Ovary (tissue), 9 donors: ENCODE measurements around the gene CREG2. TPM values are rescaled to one million over a fixed set of nuclear protein-coding genes. Genes with fewer than 3 reads are reported as not detected.

Source experiments
- DNase-seq, 5 donors: peaks; one replicate each; pipeline ENCODE4 v3.0.0-alpha.2; 2019 to 2020
- H3K27ac ChIP-seq, 2 donors: fragments of 200-600 bp; one replicate each; pipeline versions ENCODE4 v1.5.1 to v1.8.0; 2019 to 2022
- H3K27me3 ChIP-seq: fragments of 200-600 bp; one replicate; pipeline ENCODE4 v1.8.0; 2022
- H3K36me3 ChIP-seq: fragments of 200-600 bp; sonication (generic); one replicate; pipeline ENCODE4 v1.5.1; 2019
- H3K4me1 ChIP-seq: one replicate; pipeline ENCODE4 v1.8.1; 2013; ENCODE audit warnings: mild to moderate bottlenecking, moderate library complexity; ENCODE audit not compliant: insufficient read depth
- H3K4me3 ChIP-seq: fragments of 200-600 bp; sonication (generic); one replicate; pipeline ENCODE4 v1.5.1; 2017
- H3K9me3 ChIP-seq, 2 donors: fragments of 200-600 bp in 1 of 2; sonication (generic) in 1 of 2; one replicate each; pipeline versions ENCODE4 v1.5.1 to v1.8.1; 2013 to 2019; ENCODE audit warnings: mild to moderate bottlenecking in 1 of 2, moderate library complexity in 1 of 2
- CTCF ChIP-seq, 3 donors: fragments of 450-650 bp in 2 of 3; fragments of 200-600 bp in 1 of 3; IDR thresholded peaks; one replicate each; pipeline versions ENCODE4 v1.5.1 to v1.8.0; 2016 to 2022; ENCODE audit warnings: antibody characterized with exemption in 3 of 3, mild to moderate bottlenecking in 1 of 3
- EP300 ChIP-seq: sonication (generic); formaldehyde crosslinking; IDR thresholded peaks from one replicate; pipeline ENCODE4 v1.6.1; 2017; ENCODE audit warnings: antibody characterized with exemption
- POLR2A ChIP-seq: fragments of 450-650 bp; IDR thresholded peaks from one replicate; pipeline ENCODE4 v1.6.1; 2017; ENCODE audit warnings: antibody characterized with exemption, mild to moderate bottlenecking, moderate library complexity
- WGBS, 3 donors: extraction: QIAGEN DNeasy Blood & Tissue Kit in 1 of 3; methylation state at CpG; one replicate each; pipeline versions ENCODE4 v1.1.5 to v1.1.7; 2013 to 2017; 5-methylcytosine and 5-hydroxymethylcytosine counted together
- intact Hi-C, 4 donors: fragments of 100-400 bp; cut with DNase I; formaldehyde crosslinking; loops; one replicate each; pipeline versions ENCODE4 v1.11.0 to v1.15.1; 2022 to 2023
- microRNA-seq, 3 donors: library from miRNA; unstranded; fragments of <30 nt; microRNA quantifications; one replicate each; pipeline versions ENCODE4 to v1.2.0, GENCODE V29; 2019 to 2020
- polyA plus RNA-seq, 2 donors: library from polyadenylated mRNA; stranded (reverse); fragments of 200-250 nt in 1 of 2; fragments of 350-450 nt in 1 of 2; fragmentation: Illumina TruSeq in 1 of 2; extraction: RNeasy Lipid Tissue Mini Kit (QIAGEN cat#74804) in 1 of 2; gene quantifications; one replicate each; pipeline ENCODE4 v1.2.3, GENCODE V29; 2013 to 2014
- small RNA-seq: library from RNA; depleted of rRNA; stranded (forward); fragments of <200 nt; gene quantifications from one replicate; pipeline ENCODE3, GENCODE V24; 2016
- total RNA-seq, 7 donors: library from RNA; depleted of rRNA in 2 of 7; stranded (reverse); fragments of >200 nt in 2 of 7; fragmentation: NEBNext Ultra II Directional in 3 of 7; extraction: Animal tissue kit (Norgen Biotek cat#: 25700) in 3 of 7; gene quantifications; one replicate each; pipeline versions ENCODE4 v1.1.0 to v1.2.4, GENCODE V29; 2016 to 2023
- donor health status: DM: no; HTN: no; CAD: no; lungs with moderate emphysema.
- donor health status: DM: no; HTN: no; CAD: no.
- donor health status: Bipolar disorder and iron deficiency.
- donor health status: DM: yes; HTN: yes; CAD: no.
- donor health status: DM: no; HTN: no; CAD: no.
- donor health status: DM: yes; HTN: yes; CAD: no.

The CREG2 gene
- total and polyA plus RNA-seq, 9 donors: 0.04 to 0.57 (median 0.19) TPM; not detected in 1

- H3K27ac ChIP-seq: no peak overlapping the region
- intact Hi-C loops: no loop called here
- no peak overlapping the region for H3K4me3 ChIP-seq
- H3K4me1 ChIP-seq: peaks cover 6% of the 10 kb centered on the region
- DNase-seq: no peak
- WGBS, 3 donors: 45 to 60% (median 49%) methylated on average over 2 of the region's 2 CpGs
- TF ChIP-seq EP300 (no peak), POLR2A (no peak), CTCF (IDR thresholded peaks at IDR 0.05) (no peak)
- H3K27me3 ChIP-seq: no peaks in the 10 kb centered on the region
- H3K9me3 ChIP-seq: no peaks in the 10 kb centered on the region
- H3K36me3 ChIP-seq: no peaks in the 10 kb centered on the region
Measured at GRCh38 chr2:101295895-101296294, 91.4 kb downstream of the CREG2 start.

Small RNA genes within 50 kb of the gene (microRNA-seq; reads per million reads assigned to microRNA genes)
- gene MIR5696: 1.1 to 1.6 (median 1.1) reads per million in 3 donors

Small RNA genes within 50 kb of the gene (small RNA-seq; reads per million reads assigned to genes)
- 0.30 reads per million for gene MIR5696

Other genes with a start within 250 kb of the CREG2 start
- 10 to 100 TPM; 14.3 to 44.6 (median 15.8) TPM for gene TBC1D8, start 236.1 kb downstream of the CREG2 start, total RNA-seq
- 10 to 100 TPM; 10.8 to 10.9 TPM for gene TBC1D8, start 236.1 kb downstream of the CREG2 start, polyA plus RNA-seq
- gene CNOT11, start 134.6 kb downstream of the CREG2 start, total RNA-seq: 10 to 100 TPM; 17.6 to 26.9 (median 21.0) TPM
- 10 to 100 TPM; 11.5 to 55.1 TPM for gene CNOT11, start 134.6 kb downstream of the CREG2 start, polyA plus RNA-seq
- gene RNF149, start 78.8 kb downstream of the CREG2 start, total RNA-seq: 10 to 100 TPM; 28.1 to 62.5 (median 45.3) TPM
- 10 to 100 TPM; 20.3 to 45.7 TPM for gene RNF149, start 78.8 kb downstream of the CREG2 start, polyA plus RNA-seq
- gene RFX8, start 87.6 kb upstream of the CREG2 start, total RNA-seq: 1 to 10 TPM in 1 of 7 donors, under 1 TPM in 6; 0.32 to 1.7 (median 0.38) TPM
- gene RFX8, start 87.6 kb upstream of the CREG2 start, polyA plus RNA-seq: under 1 TPM; 0.05 to 0.70 TPM